Measurements from ENCODE around the gene HRH3. TPM values are rescaled to one million over a fixed set of nuclear protein-coding genes. Genes with fewer than 3 reads are reported as not detected.

The HRH3 gene
- total RNA-seq, 1 experiment from 2014 or later, result not detected

- DNase-seq (ENCODE audit: low spot score), result no peak
Observed at GRCh38 chr20:62215991-62216635, 4.0 kb downstream of the HRH3 start.

- DNase-seq (ENCODE audit: low spot score), result no peak
Observed at GRCh38 chr20:62215020-62215990, 4.8 kb downstream of the HRH3 start.

GRCh38 chr20:62214067-62214466 is 6.0 kb downstream of the HRH3 start:
- no peak for DNase-seq (ENCODE audit: low spot score)

GRCh38 chr20:62212299-62212698 is 7.8 kb downstream of the HRH3 start:
- DNase-seq (ENCODE audit: low spot score), result no peak

- DNase-seq (ENCODE audit: low spot score), result no peak
Observed at GRCh38 chr20:62211769-62212288, 8.2 kb downstream of the HRH3 start.

GRCh38 chr20:62211216-62211615 is 8.9 kb downstream of the HRH3 start:
- no peak for DNase-seq (ENCODE audit: low spot score)

GRCh38 chr20:62210496-62210855 is 9.6 kb downstream of the HRH3 start:
- no peak for DNase-seq (ENCODE audit: low spot score)

- DNase-seq (ENCODE audit: low spot score), result no peak
Observed at GRCh38 chr20:62209850-62210495, 10.1 kb downstream of the HRH3 start.

- DNase-seq (ENCODE audit: low spot score), result no peak
Observed at GRCh38 chr20:62208795-62209755, 11.0 kb downstream of the HRH3 start.

- DNase-seq (ENCODE audit: low spot score), result no peak
Observed at GRCh38 chr20:62208061-62208794, 11.8 kb downstream of the HRH3 start.

GRCh38 chr20:62206388-62206775 is 13.7 kb downstream of the HRH3 start:
- no peak for DNase-seq (ENCODE audit: low spot score)

GRCh38 chr20:62205618-62206387 is 14.3 kb downstream of the HRH3 start:
- no peak for DNase-seq (ENCODE audit: low spot score)

- no peak for DNase-seq (ENCODE audit: low spot score)
Observed at GRCh38 chr20:62203378-62204030, 16.6 kb downstream of the HRH3 start.

- no peak for DNase-seq (ENCODE audit: low spot score)
Observed at GRCh38 chr20:62202676-62203377, 17.3 kb downstream of the HRH3 start.

GRCh38 chr20:62202083-62202395 is 18.0 kb downstream of the HRH3 start:
- no peak for DNase-seq (ENCODE audit: low spot score)

- DNase-seq (ENCODE audit: low spot score), result no peak
Observed at GRCh38 chr20:62201173-62202082, 18.6 kb downstream of the HRH3 start.

GRCh38 chr20:62200491-62201172 is 19.4 kb downstream of the HRH3 start:
- DNase-seq (ENCODE audit: low spot score), result no peak
